Keratinocyte (primary cell): Measurements from ENCODE around the gene MAP2K4. TPM values are rescaled to one million over a fixed set of nuclear protein-coding genes. Genes with fewer than 3 reads are reported as not detected.
A peak's percentile ranks its signal among the peaks of the same experiment; 100 is the strongest.

ENCODE experiments used
- DNase-seq: peaks from one replicate; pipeline ENCODE4 v3.0.0-alpha.2; 2011; ENCODE audit warnings: low read depth, missing footprints, low spot score
- FAIRE-seq: peaks from 2 replicates; lab custom pipeline; 2011; peaks lifted over from hg19 to GRCh38; lab: Jason Lieb, UNC
- H2AFZ ChIP-seq: 2 replicates; pipeline ENCODE4 v1.6.0; 2012; ENCODE audit warnings: low read length, control low read depth, inconsistent platforms; ENCODE audit not compliant: control insufficient read depth
- H3K27ac ChIP-seq: 2 replicates; pipeline ENCODE4 v1.5.1; 2011; ENCODE audit warnings: low read length; ENCODE audit not compliant: control insufficient read depth, insufficient read depth
- H3K27me3 ChIP-seq: 3 replicates; pipeline ENCODE4 v1.6.0; 2011; ENCODE audit warnings: low read length; ENCODE audit not compliant: control insufficient read depth, insufficient read depth; ENCODE audit errors: extremely low read depth
- H3K36me3 ChIP-seq, 2 experiments: 2 replicates in 1 of 2; 3 replicates in 1 of 2; pipeline ENCODE4 v1.5.1; 2011; ENCODE audit warnings: low read length in 2 of 2, mild to moderate bottlenecking in 1 of 2; ENCODE audit not compliant: control insufficient read depth in 2 of 2, insufficient read depth in 2 of 2; ENCODE audit errors: extremely low read depth in 1 of 2
- H3K4me1 ChIP-seq: 3 replicates; pipeline ENCODE4 v1.5.1; 2011; ENCODE audit warnings: low read length; ENCODE audit not compliant: control insufficient read depth, insufficient read depth; ENCODE audit errors: extremely low read depth
- H3K4me2 ChIP-seq: 3 replicates; pipeline ENCODE4 v1.6.0; 2011; ENCODE audit warnings: low read depth, low read length; ENCODE audit not compliant: control insufficient read depth, insufficient read depth; ENCODE audit errors: extremely low read depth
- H3K4me3 ChIP-seq, 3 experiments: fragments of 200-600 bp in 1 of 3; sonication (generic) in 1 of 3; 2 replicates in 2 of 3; 3 replicates in 1 of 3; pipeline ENCODE4 v1.5.1; 2011 to 2016; ENCODE audit warnings: low read length in 3 of 3, mild to moderate bottlenecking in 3 of 3, control low read depth in 2 of 3, inconsistent platforms in 1 of 3, low read depth in 1 of 3, mixed read lengths in 1 of 3, mixed run types in 1 of 3, moderate library complexity in 1 of 3; ENCODE audit not compliant: control insufficient read depth in 2 of 3, insufficient read depth in 2 of 3; ENCODE audit errors: extremely low read depth in 1 of 3
- H3K79me2 ChIP-seq: 2 replicates; pipeline ENCODE4 v1.6.0; 2012; ENCODE audit warnings: low read length; ENCODE audit not compliant: control insufficient read depth, insufficient read depth
- H3K9ac ChIP-seq: 3 replicates; pipeline ENCODE4 v1.6.0; 2011; ENCODE audit warnings: low read length; ENCODE audit not compliant: control insufficient read depth, insufficient read depth; ENCODE audit errors: extremely low read depth
- H3K9me1 ChIP-seq: 3 replicates; pipeline ENCODE4 v1.6.0; 2011; ENCODE audit warnings: low read length; ENCODE audit not compliant: control insufficient read depth, insufficient read depth; ENCODE audit errors: extremely low read depth
- H3K9me3 ChIP-seq: 2 replicates; pipeline ENCODE4 v1.5.1; 2012; ENCODE audit warnings: low read depth, low read length; ENCODE audit not compliant: control insufficient read depth
- H4K20me1 ChIP-seq: 3 replicates; pipeline ENCODE4 v1.6.0; 2011; ENCODE audit warnings: low read length; ENCODE audit not compliant: control insufficient read depth, insufficient read depth; ENCODE audit errors: extremely low read depth
- EZH2 ChIP-seq: IDR thresholded peaks from one replicate; pipeline ENCODE4 v1.6.1; 2012; ENCODE audit warnings: inconsistent platforms, mild to moderate bottlenecking, low read length, moderate library complexity
- dilution Hi-C: fragments of 300-500 bp; cut with MboI; formaldehyde crosslinking; loops from one replicate; pipeline ENCODE4 v1.7.0; 2020; ENCODE audit warnings: low sequenced_read_pairs; ENCODE audit not compliant: extremely low pct_ligation_motif_present
- polyA plus RNA-seq, 5 experiments: library from polyadenylated mRNA; depleted of rRNA in 3 of 5; stranded (reverse) in 3 of 5; stranded (forward) in 1 of 5; unstranded in 1 of 5; fragments of >200 nt; gene quantifications; 1 replicate in 1 of 5; 2 replicates in 3 of 5; 3 replicates in 1 of 5; pipeline versions ENCODE4 v1.2.1 to v1.2.3, GENCODE V29; 2011 to 2012; ENCODE audit warnings: missing spikeins in 2 of 5, low read depth in 1 of 5, low replicate concordance in 1 of 5
- TF ChIP-seq, protein P1 (sequence below), 3 experiments: IDR thresholded peaks in 1 of 3; conservative IDR thresholded peaks in 1 of 3; optimal IDR thresholded peaks in 1 of 3; 2 replicates in 2 of 3; 3 replicates in 1 of 3; pipeline versions ENCODE3 to v1.5.1; 2011; ENCODE audit warnings: low read length in 3 of 3, mild to moderate bottlenecking in 3 of 3, moderate library complexity in 2 of 3, control low read depth in 1 of 3, inconsistent platforms in 1 of 3; ENCODE audit not compliant: insufficient read depth in 2 of 3; ENCODE audit errors: extremely low read depth in 1 of 3

MAP2K4 gene
- polyA plus RNA-seq, 1 donor (not counting 4 experiments of a cell fraction or from before 2014, with no cell fraction given), result 37.3 TPM

GRCh38 chr17:11979795-11980194 lies 40.9 kb upstream of the MAP2K4 start:
- dilution Hi-C loops, result no loop called here
- Histone ChIP-seq H3K36me3 (peaks cover 11 to 13% of the 10 kb centered on the region in 2 experiments), H3K4me3 (no peak overlapping the region), H3K27me3 (no peaks in the 10 kb centered on the region), H3K27ac (no peak overlapping the region), H3K9me3 (no peaks in the 10 kb centered on the region), H3K4me2 (no peak overlapping the region), H3K9ac (no peak overlapping the region), H3K4me1 (peaks cover 15% of the 10 kb centered on the region), H3K9me1 (no peaks in the 10 kb centered on the region), H2AFZ (no peak overlapping the region), H4K20me1 (no peaks in the 10 kb centered on the region), H3K79me2 (no peaks in the 10 kb centered on the region)
- FAIRE-seq (no peak), DNase-seq (no peak)
- TF ChIP-seq, protein P1, sequence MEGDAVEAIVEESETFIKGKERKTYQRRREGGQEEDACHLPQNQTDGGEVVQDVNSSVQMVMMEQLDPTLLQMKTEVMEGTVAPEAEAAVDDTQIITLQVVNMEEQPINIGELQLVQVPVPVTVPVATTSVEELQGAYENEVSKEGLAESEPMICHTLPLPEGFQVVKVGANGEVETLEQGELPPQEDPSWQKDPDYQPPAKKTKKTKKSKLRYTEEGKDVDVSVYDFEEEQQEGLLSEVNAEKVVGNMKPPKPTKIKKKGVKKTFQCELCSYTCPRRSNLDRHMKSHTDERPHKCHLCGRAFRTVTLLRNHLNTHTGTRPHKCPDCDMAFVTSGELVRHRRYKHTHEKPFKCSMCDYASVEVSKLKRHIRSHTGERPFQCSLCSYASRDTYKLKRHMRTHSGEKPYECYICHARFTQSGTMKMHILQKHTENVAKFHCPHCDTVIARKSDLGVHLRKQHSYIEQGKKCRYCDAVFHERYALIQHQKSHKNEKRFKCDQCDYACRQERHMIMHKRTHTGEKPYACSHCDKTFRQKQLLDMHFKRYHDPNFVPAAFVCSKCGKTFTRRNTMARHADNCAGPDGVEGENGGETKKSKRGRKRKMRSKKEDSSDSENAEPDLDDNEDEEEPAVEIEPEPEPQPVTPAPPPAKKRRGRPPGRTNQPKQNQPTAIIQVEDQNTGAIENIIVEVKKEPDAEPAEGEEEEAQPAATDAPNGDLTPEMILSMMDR (optimal IDR thresholded peaks at IDR 0.05 in 1 of 3, IDR thresholded peaks at IDR 0.05 in 1 of 3, conservative IDR thresholded peaks at IDR 0.05 in 1 of 3; ENCODE audit: extremely low read depth in 1 of 3, insufficient read depth in 2 of 3, low read length in 3 of 3), result no peak
- TF ChIP-seq EZH2, result no peak

DNA sequence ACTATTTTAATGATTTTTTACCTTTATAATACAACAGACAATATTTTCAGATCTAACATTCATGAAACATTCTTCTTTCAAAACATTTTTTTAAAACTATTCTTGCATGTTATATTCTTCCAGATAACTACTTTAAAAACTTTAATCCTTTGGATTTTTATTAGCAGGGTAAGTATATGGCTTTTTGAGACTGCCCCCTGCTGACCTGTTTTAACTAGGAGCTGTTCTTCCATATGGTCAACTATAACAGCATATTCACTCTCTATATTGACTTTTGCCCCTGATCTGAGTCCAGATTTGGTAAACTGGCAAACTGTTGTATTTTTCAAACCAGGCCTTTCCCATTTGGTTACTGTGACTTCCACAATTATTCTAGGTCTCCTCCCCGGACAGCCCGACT lies 39.9 kb upstream of the MAP2K4 start:
- TF ChIP-seq, protein P1 (optimal IDR thresholded peaks at IDR 0.05 in 1 of 3, IDR thresholded peaks at IDR 0.05 in 1 of 3, conservative IDR thresholded peaks at IDR 0.05 in 1 of 3; ENCODE audit: extremely low read depth in 1 of 3, insufficient read depth in 2 of 3, low read length in 3 of 3), result peak in 2 of 3 experiments; percentile 37 to 59
- TF ChIP-seq EZH2, result no peak
- no peak overlapping the region for H3K4me2 ChIP-seq
- H3K9me1 ChIP-seq, result no peaks in the 10 kb centered on the region
- dilution Hi-C loops, result no loop called here
- H3K36me3 ChIP-seq, result peaks cover 11 to 15% of the 10 kb centered on the region in 2 experiments
- H3K9me3 ChIP-seq, result no peaks in the 10 kb centered on the region
- no peak overlapping the region for H3K27ac ChIP-seq
- H3K27me3 ChIP-seq, result no peaks in the 10 kb centered on the region
- FAIRE-seq, result no peak
- H3K9ac ChIP-seq, result no peak overlapping the region
- DNase-seq, result no peak
- no peak overlapping the region for H2AFZ ChIP-seq
- H4K20me1 ChIP-seq, result no peaks in the 10 kb centered on the region
- no peak overlapping the region for H3K4me3 ChIP-seq
- H3K79me2 ChIP-seq, result no peaks in the 10 kb centered on the region
- H3K4me1 ChIP-seq, result peaks cover 12% of the 10 kb centered on the region
